ENCODE results near the gene BCL2.

Gene BCL2

GRCh38 chr18:63301434-63301833 lies 18.1 kb downstream of the BCL2 start:
- no peak for DNase-seq (ENCODE audit: low read depth)

GRCh38 chr18:63299837-63300745 lies 19.5 kb downstream of the BCL2 start:
- H3K4me3 ChIP-seq (ENCODE audit: low read length) = no peak overlapping the region
- no peak for TF ChIP-seq CTCF (conservative IDR thresholded peaks at IDR 0.05; ENCODE audit: low read length)
- DNase-seq (ENCODE audit: low read depth) = peak; percentile 45

More at GRCh38 chr18:63301434-63301833, 18.1 kb downstream of the BCL2 start:
- no peak for TF ChIP-seq CTCF (conservative IDR thresholded peaks at IDR 0.05; ENCODE audit: low read length)
- H3K4me3 ChIP-seq (ENCODE audit: low read length) = no peak overlapping the region

GRCh38 chr18:63298400-63299365 lies 20.9 kb downstream of the BCL2 start:
- no peak for DNase-seq (ENCODE audit: low read depth)
- H3K4me3 ChIP-seq (ENCODE audit: low read length) = no peak overlapping the region
- no peak for TF ChIP-seq CTCF (conservative IDR thresholded peaks at IDR 0.05; ENCODE audit: low read length)

- no peak overlapping the region for H3K4me3 ChIP-seq (ENCODE audit: low read length)
- DNase-seq (ENCODE audit: low read depth) = no peak
- TF ChIP-seq CTCF (conservative IDR thresholded peaks at IDR 0.05; ENCODE audit: low read length) = no peak
Measured at GRCh38 chr18:63297687-63298399, 21.7 kb downstream of the BCL2 start.

GRCh38 chr18:63293935-63294334 lies 25.6 kb downstream of the BCL2 start:
- TF ChIP-seq CTCF (conservative IDR thresholded peaks at IDR 0.05; ENCODE audit: low read length) = no peak
- DNase-seq (ENCODE audit: low read depth) = no peak
- no peak overlapping the region for H3K4me3 ChIP-seq (ENCODE audit: low read length)

- no peak overlapping the region for H3K4me3 ChIP-seq (ENCODE audit: low read length)
- TF ChIP-seq CTCF (conservative IDR thresholded peaks at IDR 0.05; ENCODE audit: low read length) = no peak
- DNase-seq (ENCODE audit: low read depth) = no peak
Measured at GRCh38 chr18:63292831-63293683, 26.5 kb downstream of the BCL2 start.

All from AG10803 (cell line).